A549 (cell line): ENCODE data around the gene MIP. TPM values are rescaled to one million over a fixed set of nuclear protein-coding genes. Genes with fewer than 3 reads are reported as not detected.
A peak's percentile ranks its signal among the peaks of the same experiment; 100 is the strongest.
"Not testable (repeated sequence)": the region's sequence is repeated elsewhere in the genome, so short reads cannot be mapped to it uniquely, and the experiment has no call there.

Source experiments
- ATAC-seq, 2 experiments: fragments of 200-7000 bp in 1 of 2; fragments of >200 bp in 1 of 2; cut with Nextera tagmentation in 1 of 2; cut with Tn5 transposase in 1 of 2; 3 replicates each; pipeline versions ENCODE4 v1.8.0 to v1.9.1; 2018 to 2020; ENCODE audit warnings: mild to moderate bottlenecking in 1 of 2, moderate library complexity in 1 of 2
- CTCF ChIA-PET: fragments of 300-600 bp; sonication (Branson Sonifier 250); formaldehyde crosslinking; extraction: SDS; loops from one replicate; lab custom pipeline; 2021; ENCODE audit warnings: antibody characterized with exemption, inconsistent platforms; lab: Yijun Ruan, JAX
- POLR2A ChIA-PET: fragments of 350-600 bp; formaldehyde crosslinking; extraction: SDS; loops from one replicate; lab custom pipeline; 2021; ENCODE audit warnings: antibody characterized with exemption, inconsistent platforms; lab: Yijun Ruan, JAX
- DNase-seq, 2 experiments: peaks; one replicate each; pipeline versions ENCODE4 v3.0.0 to v3.0.0-alpha.2; 2011 to 2016; ENCODE audit warnings: low read depth in 1 of 2, low spot score in 1 of 2
- FAIRE-seq: peaks from 2 replicates; lab custom pipeline; 2011; peaks lifted over from hg19 to GRCh38; lab: Jason Lieb, UNC
- H3K27ac ChIP-seq, 2 experiments: fragments of >200 bp; sonication (Bioruptor Twin); formaldehyde crosslinking; 3 replicates each; pipeline ENCODE4 v1.5.1; 2016 to 2017
- H3K4me1 ChIP-seq: fragments of >200 bp; sonication (Bioruptor Twin); formaldehyde crosslinking; 3 replicates; pipeline ENCODE4 v1.6.1; 2016
- H3K4me2 ChIP-seq: fragments of >200 bp; sonication (Bioruptor Twin); formaldehyde crosslinking; 3 replicates; pipeline ENCODE4 v1.6.1; 2016
- H3K4me3 ChIP-seq: fragments of >200 bp; sonication (Bioruptor Twin); formaldehyde crosslinking; 3 replicates; pipeline ENCODE4 v1.5.1; 2016
- H3K9me3 ChIP-seq: fragments of >200 bp; sonication (Bioruptor Twin); formaldehyde crosslinking; 3 replicates; pipeline ENCODE4 v1.6.1; 2016
- ATOH8 ChIP-seq: fragments of 250-450 bp; sonication (Bioruptor Pico); IDR thresholded peaks from 2 replicates; pipeline ENCODE4 v1.5.0; 2020; ENCODE audit warnings: low read depth, mild to moderate bottlenecking, moderate library complexity
- CBX2 ChIP-seq: fragments of 200-600 bp; sonication (generic); IDR thresholded peaks from 2 replicates; pipeline ENCODE4 v1.6.1; 2016; ENCODE audit warnings: low read depth, mild to moderate bottlenecking, borderline replicate concordance
- CTCF ChIP-seq: fragments of >200 bp; sonication (Bioruptor Twin); formaldehyde crosslinking; IDR thresholded peaks from 3 replicates; pipeline ENCODE4 v1.5.1; 2016
- ELK1 ChIP-seq: fragments of 150-350 bp; IDR thresholded peaks from 2 replicates; pipeline ENCODE4 v1.6.1; 2014; ENCODE audit warnings: low read depth, mild to moderate bottlenecking, low read length
- KDM5A ChIP-seq: fragments of 200-600 bp; sonication (generic); IDR thresholded peaks from 2 replicates; pipeline ENCODE4 v1.6.1; 2016; ENCODE audit warnings: antibody characterized with exemption, mild to moderate bottlenecking
- PHF8 ChIP-seq: fragments of 200-600 bp; sonication (generic); IDR thresholded peaks from 2 replicates; pipeline ENCODE4 v1.6.1; 2016; ENCODE audit warnings: low read depth, mild to moderate bottlenecking, antibody characterized with exemption, moderate library complexity, borderline replicate concordance
- POLR2A ChIP-seq: IDR thresholded peaks from 2 replicates; pipeline ENCODE4 v1.6.1; 2012; ENCODE audit warnings: mild to moderate bottlenecking, low read length
- RAD21 ChIP-seq, 2 experiments: fragments of >200 bp in 1 of 2; sonication (Bioruptor Twin) in 1 of 2; formaldehyde crosslinking in 1 of 2; IDR thresholded peaks in 1 of 2; conservative IDR thresholded peaks in 1 of 2; 2 replicates in 1 of 2; 3 replicates in 1 of 2; pipeline ENCODE4 v1.6.1; 2012 to 2018; ENCODE audit warnings: inconsistent platforms in 1 of 2
- RNF2 ChIP-seq: fragments of 200-600 bp; sonication (generic); IDR thresholded peaks from 2 replicates; pipeline ENCODE4 v1.6.1; 2016; ENCODE audit warnings: low read depth, mild to moderate bottlenecking, antibody characterized with exemption, moderate library complexity, borderline replicate concordance
- SMC3 ChIP-seq: fragments of >200 bp; sonication (Bioruptor Twin); formaldehyde crosslinking; IDR thresholded peaks from 3 replicates; pipeline ENCODE4 v1.6.1; 2018; ENCODE audit warnings: inconsistent platforms
- TFCP2L1 ChIP-seq: fragments of 250-450 bp; sonication (Bioruptor Pico); IDR thresholded peaks from 2 replicates; pipeline ENCODE4 v1.5.0; 2021; ENCODE audit warnings: mild to moderate bottlenecking
- WGBS: methylation state at CpG from one replicate; pipeline ENCODE4 v1.1.6; 2017; ENCODE audit errors: missing lambda C conversion rate; 5-methylcytosine and 5-hydroxymethylcytosine counted together
- polyA minus RNA-seq: library from RNA; depleted of rRNA, polyadenylated mRNA; stranded (reverse); fragments of >200 nt; gene quantifications from 2 replicates; pipeline ENCODE4 v1.2.3, GENCODE V29; 2011; rRNA and poly(A)+ RNA removed
- polyA plus RNA-seq, 4 experiments: library from polyadenylated mRNA; depleted of rRNA in 3 of 4; stranded (reverse); fragments of >200 nt; fragmentation: RNase III in 1 of 4; extraction: RNeasy Plus Mini Kit Qiagen cat#74134 plus additional on column Dnase treatment in 1 of 4; gene quantifications; 2 replicates in 3 of 4; 3 replicates in 1 of 4; pipeline ENCODE4 v1.2.3, GENCODE V29; 2011 to 2017

Gene MIP
- polyA plus RNA-seq (2011; rRNA removed) (0.03 TPM in 1 of 2 replicates, not detected in the other), polyA plus RNA-seq (2017; fragmentation: RNase III; extraction: RNeasy Plus Mini Kit Qiagen cat#74134 plus additional on column Dnase treatment) (not detected in 3 replicates), polyA minus RNA-seq (0.58 TPM in 1 of 2 replicates, not detected in the other)
- polyA plus RNA-seq (2012; cell fraction: cytosol; rRNA removed) = 0.04 TPM in 1 of 2 replicates, not detected in the other
- polyA plus RNA-seq (2012; cell fraction: nucleus; rRNA removed) = not detected in 2 replicates

- no peak within 1 kb of the TSS for H3K27ac ChIP-seq
- 66% methylated on average over 5 of the region's 5 CpGs for WGBS
- TF ChIP-seq POLR2A (no peak), SMC3 (no peak), RNF2 (no peak), CBX2 (no peak), KDM5A (no peak), ATOH8 (CRISPR knock-in tag) (no peak), PHF8 (no peak), TFCP2L1 (CRISPR knock-in tag) (no peak), ELK1 (no peak)
- TF ChIP-seq, all 56 proteins: peak for 0
- Histone ChIP-seq H3K4me1 (peaks cover 4% of the 10 kb centered on the region; the same call in 2 of the 3 replicates), H3K4me2 (no peak within 1 kb of the TSS), H3K4me3 (no peak within 1 kb of the TSS), H3K9me3 (no peaks in the 10 kb centered on the region)
- ChIA-PET POLR2A (no interaction called here), CTCF (interaction anchor here (0.7 to 3.2 kb wide), 4 partner anchors 10 to 263 kb away, joined by 3 to 14 read pairs (median 4); partner anchors contain the start of genes ANKRD52 and CNPY2)
- ATAC-seq (no peak), DNase-seq (no peak), FAIRE-seq (no peak)
These were observed at the start of gene MIP for GRCh38 chr12:56454557-56454956. Gene MIP, minus strand, starts transcription at chr12:56454657. Its CDS starts 44 bp downstream, at chr12:56454613.

GRCh38 chr12:56499879-56500278 lies 45.4 kb upstream of the MIP start:
- ATAC-seq, POLR2A ChIA-PET, FAIRE-seq, H3K4me3 ChIP-seq, H3K27ac ChIP-seq, H3K4me1 ChIP-seq, CTCF ChIA-PET, DNase-seq, H3K4me2 ChIP-seq, H3K9me3 ChIP-seq: not testable (repeated sequence)
- WGBS = 85% methylated on average over 13 of the region's 13 CpGs

- H3K4me3 ChIP-seq, H3K4me1 ChIP-seq, H3K4me2 ChIP-seq, ATAC-seq, H3K27ac ChIP-seq, H3K9me3 ChIP-seq, CTCF ChIA-PET, POLR2A ChIA-PET, DNase-seq, FAIRE-seq: not testable (repeated sequence)
- WGBS = 73% methylated on average over 9 of the region's 9 CpGs
These were observed 45.0 kb upstream of the MIP start for GRCh38 chr12:56499452-56499851.

- 80% methylated on average over 14 of the region's 14 CpGs for WGBS
- H3K4me1 ChIP-seq, POLR2A ChIA-PET, H3K9me3 ChIP-seq, ATAC-seq, H3K27ac ChIP-seq, H3K4me3 ChIP-seq, DNase-seq, FAIRE-seq, H3K4me2 ChIP-seq: not testable (repeated sequence)
- CTCF ChIA-PET = interaction anchor here (0.7 to 1.6 kb wide), 3 partner anchors 9 to 506 kb away, joined by 3 to 5 read pairs (median 4); no protein-coding TSS in a partner anchor
These were observed 43.9 kb upstream of the MIP start for GRCh38 chr12:56498126-56498902.

GRCh38 chr12:56496704-56497103 lies 42.2 kb upstream of the MIP start:
- peak overlapping the region in 1 of 2 experiments; percentile 56; a peak in 1 of 6 replicates for H3K27ac ChIP-seq
- H3K9me3 ChIP-seq, H3K4me3 ChIP-seq, POLR2A ChIA-PET, FAIRE-seq: not testable (repeated sequence)
- 10% methylated on average over 14 of the region's 17 CpGs for WGBS
- H3K4me2 ChIP-seq = peak overlapping the region; percentile 63
- ATAC-seq = peak in 1 of 2 experiments; percentile 72; a peak in 3 of 6 replicates
- peak in 1 of 2 experiments; percentile 52 for DNase-seq
- CTCF ChIA-PET = interaction anchor here (0.6 to 1.6 kb wide), 7 partner anchors 8 to 95 kb away, joined by 3 to 5 read pairs (median 4); no protein-coding TSS in a partner anchor
- TF ChIP-seq SMC3 (peak; percentile 24; the same call in 1 of the 3 replicates), RAD21 (conservative IDR thresholded peaks at IDR 0.05 in 1 of 2, IDR thresholded peaks at IDR 0.05 in 1 of 2) (peak; percentile 24 to 51; a peak in 3 of 5 replicates), CTCF (peak; percentile 35; the same call in 1 of the 3 replicates)
- peaks cover 14% of the 10 kb centered on the region for H3K4me1 ChIP-seq

GRCh38 chr12:56494481-56494880 lies 40.0 kb upstream of the MIP start:
- H3K4me2 ChIP-seq, DNase-seq, POLR2A ChIA-PET, H3K9me3 ChIP-seq, ATAC-seq, H3K27ac ChIP-seq, FAIRE-seq, CTCF ChIA-PET, H3K4me3 ChIP-seq: not testable (repeated sequence)
- 95% methylated on average over 22 of the region's 27 CpGs for WGBS
- peaks cover 14% of the 10 kb centered on the region for H3K4me1 ChIP-seq

GRCh38 chr12:56494106-56494415 lies 39.6 kb upstream of the MIP start:
- DNase-seq, CTCF ChIA-PET, H3K27ac ChIP-seq, FAIRE-seq, H3K4me2 ChIP-seq, POLR2A ChIA-PET, H3K9me3 ChIP-seq, ATAC-seq, H3K4me3 ChIP-seq: not testable (repeated sequence)
- WGBS = 94% methylated on average over 7 of the region's 15 CpGs
- peaks cover 14% of the 10 kb centered on the region for H3K4me1 ChIP-seq
